KG1 (cell line): Measurements from ENCODE around the gene CDRT15.
"Not testable (repeated sequence)": the region's sequence is repeated elsewhere in the genome, so short reads cannot be mapped to it uniquely, and the experiment has no call there.

ENCODE experiments used
- DNase-seq: peaks from one replicate; lab custom pipeline; 2025; lab: John Stamatoyannopoulos, UW

The CDRT15 gene

DNA sequence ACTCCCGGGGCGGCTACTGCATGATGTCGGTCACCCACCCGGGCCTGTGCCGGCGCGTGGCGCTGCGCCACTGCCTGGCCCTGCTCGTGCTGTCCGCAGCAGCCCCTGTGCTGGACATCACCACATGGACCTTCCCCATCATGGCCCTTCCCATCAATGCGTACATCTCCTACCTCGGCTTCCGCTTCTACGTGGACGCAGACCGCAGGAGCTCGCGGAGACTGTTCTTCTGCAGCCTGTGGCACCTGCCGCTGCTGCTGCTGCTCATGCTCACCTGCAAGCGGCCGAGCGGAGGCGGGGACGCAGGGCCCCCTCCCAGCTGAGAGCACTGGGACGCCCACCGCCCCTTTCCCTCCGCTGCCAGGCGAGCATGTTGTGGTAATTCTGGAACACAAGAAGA is 29.8 kb downstream of the CDRT15 start:
- DNase-seq, result no peak

DNA sequence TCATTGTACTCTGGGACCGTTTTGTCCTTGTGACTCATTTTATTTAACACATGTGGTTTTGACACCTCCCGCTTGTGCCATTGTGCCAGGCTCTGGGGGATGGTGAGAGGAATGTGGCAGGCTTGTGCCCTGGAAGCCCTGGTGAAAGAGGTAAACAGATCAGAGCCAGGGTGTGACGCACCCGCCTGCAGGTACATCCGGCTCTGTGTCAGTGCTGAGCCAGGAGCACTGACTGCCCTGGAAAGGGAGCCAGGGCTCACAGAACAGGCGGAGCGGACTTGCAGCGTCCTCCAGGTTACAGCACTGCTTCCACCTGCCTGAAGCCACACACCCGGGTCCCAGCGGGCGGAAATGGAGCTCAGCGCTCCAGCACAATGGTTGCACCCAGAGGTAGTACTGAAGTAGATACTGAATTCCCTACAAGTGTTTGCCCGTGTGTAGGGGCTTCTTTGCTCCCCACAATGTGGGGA is 30.6 kb downstream of the CDRT15 start:
- DNase-seq, result no peak

DNA sequence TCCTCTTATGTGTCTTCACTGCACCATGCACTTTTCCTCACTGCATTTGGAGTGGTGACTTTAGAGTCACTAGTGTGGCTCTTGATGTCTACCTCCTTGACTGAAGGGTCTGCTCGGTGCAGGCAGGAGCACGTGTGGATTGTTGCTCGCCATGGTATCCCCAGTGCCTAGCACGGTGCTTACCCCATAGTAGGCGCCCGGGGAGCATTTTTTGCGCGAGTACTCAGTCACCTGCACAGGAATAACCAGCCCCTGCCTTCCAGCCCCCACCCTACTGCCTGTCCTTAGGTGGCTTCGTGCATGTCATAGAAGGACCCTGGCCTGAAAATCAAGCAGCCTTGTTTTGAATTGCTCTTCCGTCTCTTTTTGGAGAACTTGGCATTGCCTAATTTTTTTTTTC is 31.3 kb downstream of the CDRT15 start:
- DNase-seq, result no peak

DNA sequence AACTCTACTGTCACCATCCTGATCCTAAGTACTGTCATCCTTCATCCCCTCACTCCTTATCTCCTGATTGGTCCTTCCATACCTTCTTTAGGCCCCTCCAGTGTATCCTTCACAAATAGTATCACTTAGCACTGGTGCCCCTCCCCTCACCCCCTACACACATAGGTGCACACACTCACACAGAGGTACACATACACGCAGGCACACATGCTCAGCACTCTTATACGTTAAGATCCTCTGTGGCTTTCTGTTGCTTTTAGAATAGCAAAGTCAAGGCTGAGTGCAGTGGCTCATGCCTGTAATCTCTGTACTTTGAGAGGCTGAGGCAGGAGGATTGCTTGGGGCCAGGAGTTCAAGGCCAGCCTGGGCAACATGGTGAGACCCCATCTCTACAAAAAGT is 32.1 kb downstream of the CDRT15 start:
- DNase-seq, result no peak

DNA sequence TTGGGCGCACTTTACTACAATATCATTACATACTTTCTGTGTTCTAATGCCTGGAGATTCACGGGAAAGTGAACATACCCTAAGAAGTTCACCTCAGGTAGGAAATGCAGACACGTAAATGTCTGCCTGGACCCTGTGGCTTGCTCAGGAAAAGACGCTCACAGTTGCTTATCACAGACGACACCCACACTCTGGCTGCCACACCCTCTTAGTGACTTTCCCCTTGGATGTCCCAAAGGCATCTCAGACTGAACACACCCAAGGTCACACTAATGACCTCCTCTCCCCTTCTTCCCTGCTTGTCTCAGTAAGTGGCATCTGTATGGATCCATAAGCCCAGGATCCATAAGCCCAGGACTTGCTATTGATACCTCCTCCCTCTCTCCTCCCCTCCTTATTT is 32.6 kb downstream of the CDRT15 start:
- no peak for DNase-seq

DNA sequence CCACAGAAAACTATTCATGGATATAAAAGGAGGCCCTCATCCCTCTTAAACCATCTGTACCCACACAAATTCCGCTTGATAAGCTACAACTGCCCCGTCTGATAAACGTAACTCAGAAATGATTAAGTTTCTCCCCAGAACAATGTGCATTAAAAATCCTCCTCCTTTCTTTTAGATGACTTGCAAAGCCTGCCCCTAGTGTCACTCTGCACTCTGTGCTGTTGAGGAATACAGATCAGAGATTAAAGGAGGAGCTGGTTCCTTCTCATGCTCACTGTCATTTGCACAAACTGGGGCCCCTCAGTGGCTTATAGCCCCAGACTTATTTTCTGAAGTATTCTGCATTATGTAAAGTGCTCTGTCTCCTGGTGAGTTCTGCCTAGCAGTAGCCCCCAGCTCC is 33.3 kb downstream of the CDRT15 start:
- DNase-seq, result no peak

DNA sequence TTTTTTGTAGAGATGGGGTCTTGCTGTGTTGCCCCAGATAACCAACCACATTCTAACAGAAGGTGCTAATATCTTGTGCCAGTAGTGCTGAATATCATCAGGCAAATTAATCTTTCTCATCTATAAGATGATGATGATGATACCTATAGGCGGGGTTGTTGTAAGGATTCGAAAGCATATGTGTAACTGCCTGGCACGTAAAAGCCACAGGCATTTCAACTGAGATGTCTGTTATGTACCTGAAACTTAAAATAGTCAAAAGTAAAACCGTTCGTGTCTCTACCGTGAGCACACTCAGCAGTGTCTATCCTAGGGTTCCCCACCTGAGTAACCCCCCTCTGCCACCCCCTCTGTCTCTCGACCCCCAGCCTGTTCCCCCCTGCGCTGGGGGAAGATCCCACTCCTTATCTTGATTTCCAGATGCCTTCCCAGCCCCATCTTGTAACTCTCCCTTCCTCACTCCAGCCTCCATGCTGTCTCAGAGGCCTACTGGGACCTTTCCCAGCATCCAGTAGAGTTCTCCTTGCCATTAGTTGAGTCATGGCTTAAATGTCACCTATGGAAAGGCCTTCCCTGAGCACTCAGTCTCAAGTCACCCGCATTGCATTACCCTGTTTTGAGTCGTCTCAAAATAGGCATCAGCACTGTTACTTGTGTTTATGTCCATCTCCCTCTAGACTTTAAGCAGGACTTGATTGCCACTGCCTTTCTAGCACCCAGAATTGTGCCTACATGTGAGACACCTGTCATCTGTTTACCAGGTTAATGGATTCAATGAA is 34.1 kb downstream of the CDRT15 start:
- no peak for DNase-seq

DNA sequence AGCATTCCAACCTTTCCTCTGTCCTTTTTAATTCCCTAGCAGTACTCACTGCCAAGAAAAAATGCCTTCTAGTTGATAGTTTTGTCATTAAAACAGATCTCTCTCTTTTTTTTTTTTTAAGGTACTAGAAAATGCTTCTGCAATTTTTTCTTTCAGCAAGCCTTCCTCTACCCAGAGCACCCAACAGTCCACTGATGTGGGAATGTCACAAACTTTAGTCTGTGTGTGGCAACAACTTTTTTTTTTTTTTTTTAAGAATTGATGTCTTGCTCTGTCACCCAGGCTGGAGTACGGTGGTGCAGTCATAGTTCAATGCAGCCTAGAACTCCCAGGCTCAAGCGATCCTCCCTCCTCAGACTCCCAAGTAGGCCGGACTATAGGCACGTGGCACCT is 34.7 kb downstream of the CDRT15 start:
- no peak for DNase-seq

DNA sequence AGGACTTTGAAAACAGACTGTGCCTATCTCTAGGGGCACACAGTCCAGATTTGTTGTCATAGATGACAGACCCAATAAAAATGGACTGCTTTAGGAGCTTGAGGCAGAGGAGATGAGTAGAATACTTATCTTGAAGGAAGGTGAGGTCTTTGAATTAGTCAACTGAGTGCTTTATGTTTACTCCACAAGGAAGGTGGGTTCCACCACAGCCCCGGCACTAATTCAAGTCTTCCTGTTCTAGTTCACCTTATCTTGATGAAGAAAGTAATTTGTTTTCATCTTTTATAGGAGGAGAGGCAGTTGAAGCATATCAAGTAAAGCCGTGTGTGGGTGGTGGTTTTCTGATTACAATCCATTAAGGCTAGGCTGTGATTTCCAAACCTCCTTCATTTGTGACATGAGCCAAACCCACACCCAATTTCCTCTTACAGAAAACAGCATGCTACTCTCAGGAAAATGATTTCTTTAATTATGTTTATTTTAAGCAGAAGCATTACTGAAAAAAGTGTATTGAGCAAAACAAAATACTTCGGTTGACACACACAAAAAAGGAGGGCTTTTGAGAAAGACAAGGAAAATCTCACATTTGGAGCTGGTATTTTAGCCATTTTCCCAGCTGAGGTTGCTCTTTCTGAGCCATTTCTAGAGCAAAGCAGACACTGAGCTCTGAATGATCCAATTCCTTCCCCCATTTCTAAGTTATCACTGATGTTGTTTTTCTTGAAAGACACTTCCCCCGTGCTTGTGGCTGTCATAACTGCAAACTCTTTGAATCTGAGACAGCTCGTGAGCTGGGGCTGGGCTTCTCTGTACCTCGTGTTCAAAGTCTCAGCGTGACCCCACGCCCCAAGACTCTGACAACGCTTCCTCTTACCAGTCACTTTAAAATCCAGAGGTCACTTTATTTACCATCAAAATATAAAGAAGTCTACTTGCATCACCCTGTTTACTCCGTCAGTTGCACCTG is 35.4 kb downstream of the CDRT15 start:
- no peak for DNase-seq

DNA sequence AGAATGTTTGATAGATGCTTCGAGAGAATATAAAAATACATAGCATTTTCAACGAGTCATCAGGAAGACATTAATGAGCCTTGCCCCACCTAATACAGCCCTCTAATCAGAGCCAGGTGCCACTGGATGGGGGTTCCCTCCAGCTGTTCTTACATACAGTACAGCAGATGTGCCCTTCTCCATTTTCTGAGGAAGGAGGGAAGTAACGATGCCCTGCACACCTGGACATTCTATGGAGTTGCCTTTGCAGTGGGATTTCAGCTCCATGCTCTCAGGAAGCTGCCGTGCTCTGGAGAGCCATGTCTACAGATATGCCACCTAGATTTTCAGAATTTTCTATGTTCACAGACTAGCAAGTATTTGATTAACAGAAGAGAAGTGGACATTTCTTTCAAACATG is 36.3 kb downstream of the CDRT15 start:
- no peak for DNase-seq

DNA sequence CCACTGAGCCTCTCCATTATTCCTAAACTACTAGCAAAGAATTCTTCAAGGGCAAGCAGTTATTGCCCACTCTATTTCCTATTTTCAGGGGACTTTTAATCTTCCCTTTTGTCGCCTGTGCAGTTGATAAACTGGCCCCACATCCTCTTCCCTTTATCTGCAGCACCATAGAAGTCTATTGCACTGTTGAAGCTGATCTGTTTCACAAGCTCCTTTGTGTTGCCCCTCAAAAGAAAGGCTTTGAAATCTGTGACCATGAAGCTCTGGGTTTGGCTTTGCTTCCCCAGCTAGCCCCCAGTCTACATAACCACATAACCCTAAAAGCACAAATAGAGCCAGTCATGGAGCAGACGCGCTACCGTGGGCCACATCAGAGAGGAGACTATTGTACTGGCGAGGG is 37.1 kb downstream of the CDRT15 start:
- DNase-seq, result no peak

DNA sequence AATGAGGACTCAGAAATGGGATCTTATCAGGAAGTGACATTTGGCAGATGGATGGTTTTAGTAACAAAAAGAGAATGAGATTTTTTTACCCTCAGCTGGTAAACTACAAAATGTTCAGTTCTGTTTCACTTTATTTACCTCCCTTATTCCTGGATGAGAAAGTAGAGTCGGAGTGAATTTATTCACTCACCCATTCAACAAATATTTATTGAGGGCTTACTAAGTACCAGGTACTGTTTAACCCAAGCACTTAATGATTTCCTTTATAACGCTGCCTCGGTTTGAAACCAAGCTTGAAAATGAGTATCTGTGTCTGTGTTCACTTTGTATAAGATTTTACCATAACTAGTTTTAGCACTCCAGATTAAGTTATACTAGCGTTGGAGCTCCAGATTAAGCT is 38.1 kb downstream of the CDRT15 start:
- DNase-seq, result no peak

DNA sequence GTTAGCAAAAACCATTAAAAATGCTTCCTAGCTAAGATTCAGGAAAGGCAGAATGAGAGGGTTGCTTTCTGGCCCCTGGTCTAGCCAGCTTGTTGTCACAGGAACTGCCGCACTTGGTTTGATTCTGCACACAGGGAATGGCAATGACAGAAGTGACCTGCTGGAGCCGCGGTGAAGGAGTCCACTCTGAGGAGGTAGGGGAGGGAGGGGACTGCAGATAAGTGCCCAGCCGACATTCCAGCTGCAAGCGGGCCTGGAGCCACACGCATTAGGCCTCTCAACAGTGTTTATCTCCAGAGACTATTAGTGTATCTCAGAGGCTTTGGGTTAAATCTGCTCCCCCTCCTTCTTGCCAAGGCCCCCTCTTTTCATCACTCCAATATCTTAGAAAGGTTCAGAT is 38.6 kb downstream of the CDRT15 start:
- no peak for DNase-seq

DNA sequence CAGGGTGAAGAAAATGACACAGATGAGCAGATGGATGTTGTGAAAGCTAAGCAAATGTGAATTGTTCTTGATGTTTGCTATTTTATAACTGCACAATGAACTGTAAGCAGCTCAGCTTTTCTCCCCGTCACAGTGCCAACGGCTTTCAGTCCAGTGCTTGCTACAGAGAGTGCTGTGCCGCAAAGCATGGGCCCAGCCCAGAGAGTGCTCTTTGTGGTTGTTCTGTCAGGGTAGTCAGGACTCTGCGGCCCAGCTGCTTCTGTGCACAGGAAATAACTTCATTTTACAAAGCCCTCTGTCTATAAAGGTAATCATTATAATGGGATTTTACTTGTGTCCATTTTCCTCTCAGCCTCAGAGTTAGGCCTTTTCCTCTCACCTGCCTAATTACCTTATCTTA is 39.1 kb downstream of the CDRT15 start:
- no peak for DNase-seq

DNA sequence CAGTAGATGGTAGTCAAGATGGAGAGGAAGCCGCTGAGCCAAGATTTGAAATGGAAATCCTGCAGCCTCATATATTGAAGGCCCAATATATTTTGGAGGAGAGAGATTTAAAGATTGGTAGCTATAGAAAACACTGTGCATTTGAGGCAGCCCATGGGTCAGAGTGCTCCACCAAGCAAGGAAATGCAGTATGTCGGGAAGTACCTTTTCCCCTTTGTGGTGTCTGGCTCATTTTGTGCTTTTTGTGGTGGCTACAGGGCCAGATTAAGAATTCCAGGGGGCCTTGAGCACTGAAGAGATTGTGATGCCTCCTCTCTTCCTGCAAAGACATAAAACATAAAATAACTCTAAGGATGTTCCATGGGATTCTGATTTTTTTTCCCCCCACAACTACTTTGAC is 39.6 kb downstream of the CDRT15 start:
- DNase-seq, result no peak

DNA sequence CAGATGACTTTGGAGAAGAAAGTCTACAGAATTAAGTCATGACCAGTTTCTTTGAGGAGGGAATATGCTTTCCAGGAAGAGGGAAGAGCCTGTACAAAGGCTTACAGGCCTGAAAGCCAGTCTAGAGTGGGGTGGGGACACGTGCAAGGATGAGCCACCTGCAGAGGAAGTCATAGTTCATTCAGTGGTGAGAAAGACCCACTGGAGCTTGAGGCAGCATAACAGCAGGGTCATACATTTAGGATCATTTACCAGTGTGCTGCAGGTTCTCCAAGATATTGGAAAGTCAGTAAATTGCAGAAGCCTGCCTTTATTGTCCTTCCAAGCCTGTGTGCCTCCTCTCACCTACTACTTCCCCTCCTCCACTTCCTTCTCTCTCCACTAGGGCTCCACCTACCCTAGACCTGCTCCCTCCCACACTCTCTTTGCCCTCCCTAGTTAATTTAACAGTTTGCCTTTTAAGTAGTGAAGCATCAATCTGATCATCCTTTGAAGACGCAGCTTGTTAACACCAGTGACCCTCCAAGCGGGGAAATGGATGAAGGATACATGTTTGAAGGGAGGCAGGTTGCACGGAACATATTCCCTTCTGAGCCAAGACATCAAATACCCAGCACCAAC is 40.2 kb downstream of the CDRT15 start:
- no peak for DNase-seq

DNA sequence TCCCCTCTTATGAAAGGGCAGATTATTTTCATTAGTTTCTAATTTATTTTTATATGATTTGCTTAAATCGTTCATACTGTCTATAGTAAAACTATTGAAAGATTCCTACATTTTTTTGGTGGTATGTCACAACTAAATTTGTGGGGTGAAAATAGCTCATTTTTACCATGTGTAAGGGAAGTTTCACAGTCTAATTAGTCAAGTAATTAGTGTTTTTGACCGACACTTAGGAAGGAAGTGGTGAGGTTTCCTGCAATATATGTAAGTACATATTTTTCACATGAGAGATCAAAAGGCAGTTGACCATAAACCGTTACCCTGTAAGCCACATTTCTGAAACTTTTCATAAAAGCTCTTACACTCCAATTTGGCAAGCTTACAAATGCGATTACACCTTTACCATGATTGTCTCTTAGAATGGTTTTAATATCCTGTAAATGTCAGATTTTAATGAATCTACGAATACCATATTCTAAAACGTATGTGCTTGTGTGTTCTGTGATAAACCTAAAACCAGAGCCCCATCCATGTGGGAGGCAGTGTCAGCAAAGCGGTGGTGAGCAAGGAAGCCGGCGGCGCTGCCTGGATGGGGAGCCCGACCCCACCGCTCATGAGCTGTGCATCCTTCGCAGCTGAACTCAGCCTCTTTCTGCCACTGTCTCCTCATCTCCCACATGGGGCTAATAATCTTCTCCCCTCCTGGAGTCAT is 43.9 kb downstream of the CDRT15 start:
- not testable (repeated sequence) for DNase-seq

DNA sequence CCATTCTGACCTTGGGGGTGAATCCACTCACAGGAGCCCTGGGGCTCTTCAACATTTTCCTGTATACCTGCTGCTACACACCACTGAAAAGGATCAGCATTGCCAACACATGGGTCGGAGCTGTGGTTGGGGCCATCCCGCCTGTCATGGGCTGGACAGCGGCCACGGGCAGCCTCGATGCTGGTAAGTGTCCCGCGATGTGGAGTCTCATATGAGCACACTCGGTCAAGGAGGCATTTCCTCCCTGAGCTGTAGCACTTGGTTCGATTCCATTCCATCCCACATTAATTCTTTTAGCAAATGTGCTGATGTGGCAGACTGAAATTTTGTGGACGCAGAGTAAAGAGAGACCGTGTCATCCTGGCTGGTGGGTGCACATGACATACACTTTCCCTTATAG is 44.6 kb downstream of the CDRT15 start:
- not testable (repeated sequence) for DNase-seq

DNA sequence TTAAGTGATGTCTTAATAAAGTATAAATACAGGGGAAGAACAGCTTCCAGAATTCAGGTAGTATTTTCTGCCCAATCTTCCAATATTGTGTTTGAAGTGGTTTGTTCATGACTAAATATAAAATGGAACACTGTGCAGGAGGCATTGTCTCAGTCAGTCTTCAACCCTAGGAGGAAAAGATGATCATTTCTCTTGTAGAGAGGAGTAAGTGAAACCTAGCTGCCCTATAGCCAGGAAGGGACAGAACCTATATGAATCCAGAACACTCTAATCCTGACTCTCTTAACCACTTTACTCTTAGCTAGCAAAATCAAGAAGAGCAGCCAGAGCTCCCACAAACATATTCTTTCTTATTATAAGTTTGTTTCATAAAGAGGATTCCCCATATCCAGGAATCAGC is 45.2 kb downstream of the CDRT15 start:
- DNase-seq, result not testable (repeated sequence)

DNA sequence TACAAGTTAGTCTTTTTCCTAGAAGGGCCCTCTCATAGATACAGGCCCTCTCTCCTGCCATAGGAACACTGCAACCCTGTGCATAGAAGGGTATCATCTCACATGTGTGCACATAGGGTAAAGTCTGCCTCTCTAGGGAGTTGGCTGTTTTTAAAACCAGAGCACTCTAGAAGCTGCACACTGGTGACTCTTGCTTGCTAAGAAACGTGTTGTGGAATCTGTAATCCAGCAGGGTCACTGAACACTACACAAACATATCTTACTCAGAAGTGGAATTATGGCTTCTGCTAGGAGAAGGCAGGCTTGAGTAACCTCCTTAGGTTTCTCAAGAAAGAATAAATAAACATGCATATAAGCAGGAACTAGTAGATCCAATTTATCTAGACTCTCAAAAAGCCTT is 45.9 kb downstream of the CDRT15 start:
- DNase-seq, result not testable (repeated sequence)

DNA sequence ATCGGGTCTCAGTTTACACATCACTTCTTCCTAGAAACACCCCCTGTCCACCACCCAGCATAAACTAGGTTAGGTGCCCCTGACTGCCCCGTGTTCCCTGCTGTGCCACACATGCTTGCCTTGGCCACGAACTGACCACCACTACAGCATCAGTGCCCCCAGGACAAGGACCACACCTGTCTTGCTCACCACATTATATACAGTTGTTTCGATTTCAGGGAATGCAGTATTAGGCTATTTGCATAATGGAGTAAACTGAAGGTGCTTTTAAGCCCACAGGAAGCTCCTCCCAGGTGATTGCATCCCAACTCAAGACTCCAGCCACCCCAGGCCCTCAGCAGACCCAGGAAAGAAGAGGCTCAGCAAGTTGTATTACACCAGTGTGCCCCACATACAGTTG is 50.2 kb downstream of the CDRT15 start:
- DNase-seq, result not testable (repeated sequence)
